CD4-positive, CD25-positive, alpha-beta regulatory T cell (primary cell): ENCODE measurements around the gene ATP1B1. TPM values are rescaled to one million over a fixed set of nuclear protein-coding genes. Genes with fewer than 3 reads are reported as not detected.

ENCODE experiments used
- ATAC-seq, 2 donors: fragments of 150-1000 bp; cut with Tn5 transposase; one replicate each; pipeline ENCODE4 v1.10.0; 2021; ENCODE audit warnings: low read depth in 2 of 2, moderate number of reproducible peaks in 2 of 2, moderate library complexity in 1 of 2
- DNase-seq, 3 donors: peaks; one replicate each; pipeline versions ENCODE4 v3.0.0 to v3.0.0-alpha.2; 2012 to 2022; ENCODE audit warnings: mixed read lengths in 1 of 3
- H3K27ac ChIP-seq: one replicate; pipeline ENCODE4 v1.7.0; 2013; ENCODE audit warnings: mild to moderate bottlenecking, low read length; ENCODE audit not compliant: insufficient read depth, poor library complexity, severe bottlenecking
- H3K27me3 ChIP-seq: one replicate; pipeline ENCODE4 v1.7.0; 2013; ENCODE audit warnings: low read length; ENCODE audit not compliant: control insufficient read depth, insufficient read depth
- H3K36me3 ChIP-seq: one replicate; pipeline ENCODE4 v1.7.0; 2013; ENCODE audit warnings: mild to moderate bottlenecking, low read length, moderate library complexity; ENCODE audit not compliant: control insufficient read depth, insufficient read depth
- H3K4me1 ChIP-seq: 2 replicates; pipeline ENCODE4 v1.7.0; 2013; ENCODE audit warnings: mild to moderate bottlenecking, low read length; ENCODE audit not compliant: insufficient read depth, control insufficient read depth, poor library complexity, severe bottlenecking
- H3K4me3 ChIP-seq: one replicate; pipeline ENCODE4 v1.7.0; 2013; ENCODE audit warnings: low read depth, mild to moderate bottlenecking, low read length, moderate library complexity
- H3K9me3 ChIP-seq, 2 experiments: 1 replicate in 1 of 2; 2 replicates in 1 of 2; pipeline ENCODE4 v1.7.0; 2013; ENCODE audit warnings: low read length in 2 of 2, mild to moderate bottlenecking in 1 of 2, moderate library complexity in 1 of 2; ENCODE audit not compliant: control insufficient read depth in 2 of 2
- H3K27ac Mint-ChIP-seq, 3 donors: one replicate each; pipeline ENCODE4 v1.8.0; 2020 to 2022; ENCODE audit warnings: mild to moderate bottlenecking in 3 of 3, mixed read lengths in 3 of 3, moderate library complexity in 2 of 3
- H3K27me3 Mint-ChIP-seq: one replicate; pipeline ENCODE4 v1.8.0; 2022; ENCODE audit warnings: mild to moderate bottlenecking, mixed read lengths
- H3K36me3 Mint-ChIP-seq: one replicate; pipeline ENCODE4 v1.8.0; 2020; ENCODE audit warnings: mixed read lengths
- H3K4me1 Mint-ChIP-seq, 4 donors: one replicate each; pipeline ENCODE4 v1.8.0; 2020 to 2022; ENCODE audit warnings: mixed read lengths in 4 of 4, mild to moderate bottlenecking in 1 of 4
- H3K4me3 Mint-ChIP-seq, 4 donors: one replicate each; pipeline ENCODE4 v1.8.0; 2020 to 2022; ENCODE audit warnings: mild to moderate bottlenecking in 4 of 4, mixed read lengths in 4 of 4, moderate library complexity in 3 of 4
- H3K9me3 Mint-ChIP-seq, 7 donors: one replicate each; pipeline ENCODE4 v1.8.0; 2020 to 2022; ENCODE audit warnings: mixed read lengths in 7 of 7, mild to moderate bottlenecking in 3 of 7, moderate library complexity in 2 of 7
- polyA plus RNA-seq, 4 donors: library from polyadenylated mRNA; unstranded; fragments of 300-500 nt; fragmentation: Illumina TruSeq; gene quantifications; one replicate each; pipeline ENCODE4 v1.2.3, GENCODE V29; 2021
- total RNA-seq: library from RNA; stranded (reverse); gene quantifications from one replicate; pipeline ENCODE4 v1.2.3, GENCODE V29; 2022

ATP1B1 gene
- total RNA-seq (25.0 TPM), polyA plus RNA-seq (10 to 100 TPM in 1 of 4 donors, 1 to 10 TPM in 3; 3.1 to 10.0 (median 6.0) TPM)

GRCh38 chr1:169106095-169106920 is at the start of gene ATP1B1:
Gene ATP1B1, plus strand, starts transcription at chr1:169106690. Its CDS starts 140 bp downstream, at chr1:169106830.
- ATAC-seq (peak; percentile 90), DNase-seq (peak; percentile 80 to 85 (median 81))
- H3K9me3 Mint-ChIP-seq: no peaks in the 10 kb centered on the region
- no peaks in the 10 kb centered on the region for H3K36me3 ChIP-seq
- H3K27ac Mint-ChIP-seq: peak within 1 kb of the TSS; percentile 27 to 90 (median 74)
- H3K27ac ChIP-seq: peak within 1 kb of the TSS; percentile 74
- H3K36me3 Mint-ChIP-seq: no peaks in the 10 kb centered on the region
- H3K9me3 ChIP-seq: no peaks in the 10 kb centered on the region
- peaks cover 37% of the 10 kb centered on the region for H3K4me1 ChIP-seq
- H3K4me3 ChIP-seq: peak within 1 kb of the TSS; percentile 90
- H3K4me3 Mint-ChIP-seq: peak within 1 kb of the TSS; percentile 93 to 96 (median 94)
- no peaks in the 10 kb centered on the region for H3K27me3 Mint-ChIP-seq
- H3K4me1 Mint-ChIP-seq: peaks cover 21 to 46% (median 30%) of the 10 kb centered on the region in 4 donors
- peaks cover 5% of the 10 kb centered on the region for H3K27me3 ChIP-seq

GRCh38 chr1:169059421-169059820 is 47.1 kb upstream of the ATP1B1 start:
- Histone ChIP-seq H3K27ac (no peak overlapping the region), H3K9me3 (no peaks in the 10 kb centered on the region), H3K4me3 (no peak overlapping the region), H3K4me1 (no peaks in the 10 kb centered on the region), H3K27me3 (no peaks in the 10 kb centered on the region), H3K36me3 (no peaks in the 10 kb centered on the region)
- Mint-ChIP-seq H3K27me3 (peaks cover 4% of the 10 kb centered on the region), H3K9me3 (peaks cover 0 to 4% (median 0%) of the 10 kb centered on the region in 7 donors), H3K4me1 (peaks cover 0 to 5% (median 3%) of the 10 kb centered on the region in 4 donors), H3K36me3 (no peaks in the 10 kb centered on the region), H3K4me3 (no peak overlapping the region), H3K27ac (no peak overlapping the region)
- DNase-seq (no peak), ATAC-seq (no peak)

- Histone ChIP-seq H3K9me3 (no peaks in the 10 kb centered on the region), H3K4me3 (no peak overlapping the region), H3K27ac (no peak overlapping the region), H3K4me1 (no peaks in the 10 kb centered on the region), H3K36me3 (no peaks in the 10 kb centered on the region), H3K27me3 (no peaks in the 10 kb centered on the region)
- ATAC-seq: no peak
- H3K4me3 Mint-ChIP-seq: no peak overlapping the region
- H3K4me1 Mint-ChIP-seq: peaks cover 0 to 4% (median 3%) of the 10 kb centered on the region in 4 donors
- no peaks in the 10 kb centered on the region for H3K36me3 Mint-ChIP-seq
- H3K27me3 Mint-ChIP-seq: peaks cover 4% of the 10 kb centered on the region
- H3K9me3 Mint-ChIP-seq: peaks cover 0 to 4% (median under 1%) of the 10 kb centered on the region in 7 donors
- H3K27ac Mint-ChIP-seq: no peak overlapping the region
- DNase-seq: no peak
Measured at GRCh38 chr1:169060043-169060722, 46.3 kb upstream of the ATP1B1 start.

- Histone ChIP-seq H3K27me3 (no peaks in the 10 kb centered on the region), H3K4me1 (no peaks in the 10 kb centered on the region), H3K27ac (no peak overlapping the region), H3K36me3 (no peaks in the 10 kb centered on the region), H3K9me3 (no peaks in the 10 kb centered on the region), H3K4me3 (no peak overlapping the region)
- ATAC-seq: no peak
- peaks cover 0 to 4% (median 3%) of the 10 kb centered on the region in 4 donors for H3K4me1 Mint-ChIP-seq
- H3K27ac Mint-ChIP-seq: no peak overlapping the region
- H3K4me3 Mint-ChIP-seq: no peak overlapping the region
- peaks cover 4% of the 10 kb centered on the region for H3K27me3 Mint-ChIP-seq
- H3K9me3 Mint-ChIP-seq: peaks cover 0 to 7% (median 2%) of the 10 kb centered on the region in 7 donors
- no peaks in the 10 kb centered on the region for H3K36me3 Mint-ChIP-seq
- DNase-seq: no peak
Measured at GRCh38 chr1:169060919-169061639, 45.4 kb upstream of the ATP1B1 start.

GRCh38 chr1:169062152-169062551 is 44.3 kb upstream of the ATP1B1 start:
- peaks cover 0 to 8% (median 6%) of the 10 kb centered on the region in 7 donors for H3K9me3 Mint-ChIP-seq

GRCh38 chr1:169064103-169064502 is 42.4 kb upstream of the ATP1B1 start:
- Mint-ChIP-seq H3K9me3 (peaks cover 4 to 12% (median 7%) of the 10 kb centered on the region in 7 donors), H3K4me3 (no peak overlapping the region), H3K27ac (no peak overlapping the region), H3K27me3 (peaks cover 4% of the 10 kb centered on the region), H3K36me3 (no peaks in the 10 kb centered on the region), H3K4me1 (peaks cover 0 to 4% (median 3%) of the 10 kb centered on the region in 4 donors)
- Histone ChIP-seq H3K9me3 (peaks cover 0 to 7% of the 10 kb centered on the region in 2 experiments), H3K27me3 (no peaks in the 10 kb centered on the region), H3K4me1 (no peaks in the 10 kb centered on the region), H3K36me3 (no peaks in the 10 kb centered on the region), H3K4me3 (no peak overlapping the region), H3K27ac (no peak overlapping the region)
- no peak for ATAC-seq
- DNase-seq: no peak

More at GRCh38 chr1:169062152-169062551, 44.3 kb upstream of the ATP1B1 start:
- Histone ChIP-seq H3K27me3 (no peaks in the 10 kb centered on the region), H3K4me3 (no peak overlapping the region), H3K27ac (no peak overlapping the region), H3K36me3 (no peaks in the 10 kb centered on the region), H3K9me3 (peaks cover 0 to 3% of the 10 kb centered on the region in 2 experiments), H3K4me1 (no peaks in the 10 kb centered on the region)
- peaks cover 4% of the 10 kb centered on the region for H3K27me3 Mint-ChIP-seq
- no peak overlapping the region for H3K27ac Mint-ChIP-seq
- no peaks in the 10 kb centered on the region for H3K36me3 Mint-ChIP-seq
- ATAC-seq (no peak), DNase-seq (no peak)
- peaks cover 0 to 4% (median 3%) of the 10 kb centered on the region in 4 donors for H3K4me1 Mint-ChIP-seq
- H3K4me3 Mint-ChIP-seq: no peak overlapping the region

GRCh38 chr1:169070547-169070946 is 35.9 kb upstream of the ATP1B1 start:
- Histone ChIP-seq H3K4me3 (no peak overlapping the region), H3K4me1 (no peaks in the 10 kb centered on the region), H3K36me3 (no peaks in the 10 kb centered on the region), H3K27me3 (no peaks in the 10 kb centered on the region), H3K27ac (no peak overlapping the region), H3K9me3 (peaks cover 0 to 7% of the 10 kb centered on the region in 2 experiments)
- Mint-ChIP-seq H3K27me3 (peaks cover 18% of the 10 kb centered on the region), H3K27ac (no peak overlapping the region), H3K36me3 (peaks cover 3% of the 10 kb centered on the region), H3K4me1 (peaks cover 0 to 3% (median 0%) of the 10 kb centered on the region in 4 donors), H3K4me3 (no peak overlapping the region), H3K9me3 (peaks cover 3 to 11% (median 5%) of the 10 kb centered on the region in 7 donors)
- DNase-seq (no peak), ATAC-seq (no peak)
